OCI-LY3 (cell line): Measurements from ENCODE around the gene SOX13.

Source experiments
- EZH2phosphoT487 ChIP-seq: fragments of 200-600 bp; shearing (Covaris generic); IDR thresholded peaks from 2 replicates; pipeline ENCODE4 v1.6.1; 2018; ENCODE audit warnings: antibody characterized with exemption, mixed run types, low read depth
- TF ChIP-seq, protein P1 (sequence below): fragments of 200-600, 300-600 bp; sonication (generic); IDR thresholded peaks from 2 replicates; pipeline ENCODE4 v1.5.1; 2014; ENCODE audit warnings: antibody characterized with exemption, low read length, low read depth

DNA sequence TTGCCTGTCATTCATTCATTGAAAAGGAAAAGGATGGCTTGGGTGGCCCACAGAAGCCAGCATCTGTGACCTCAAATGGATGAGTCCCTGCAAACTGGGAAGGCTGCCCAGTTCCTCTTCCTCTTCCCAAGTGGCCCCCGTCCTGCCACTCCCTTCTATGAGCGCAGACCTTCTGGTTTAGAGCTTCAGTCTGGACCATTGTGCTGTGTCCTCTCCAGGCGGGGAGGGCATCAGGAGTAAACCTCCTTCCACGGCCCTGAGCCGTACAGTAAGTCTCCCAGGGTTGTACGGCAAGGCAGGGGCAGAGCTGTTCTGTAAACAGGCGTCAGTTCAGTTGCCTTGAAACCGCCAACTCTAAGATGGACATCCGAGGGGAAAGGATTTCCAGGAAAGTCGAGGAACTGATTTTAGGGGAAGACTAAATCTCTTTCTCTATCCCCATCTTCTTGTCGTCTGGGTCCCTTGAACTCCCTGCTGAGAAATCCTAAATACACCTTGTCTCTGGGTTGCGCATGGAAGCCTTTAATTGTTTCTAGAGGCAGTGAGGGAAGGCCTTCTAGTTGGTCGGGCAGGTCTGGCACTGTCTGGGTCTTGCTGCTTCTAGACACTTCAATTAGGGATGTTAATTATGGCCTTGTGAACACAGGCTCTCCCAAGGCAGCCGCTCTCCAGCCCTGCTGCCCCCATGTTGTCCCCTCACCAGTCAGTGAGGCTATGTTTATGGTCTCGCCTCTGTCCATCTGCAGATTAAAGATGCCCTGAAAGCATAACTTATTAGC is 22.1 kb downstream of the SOX13 start:
- TF ChIP-seq, protein P1, sequence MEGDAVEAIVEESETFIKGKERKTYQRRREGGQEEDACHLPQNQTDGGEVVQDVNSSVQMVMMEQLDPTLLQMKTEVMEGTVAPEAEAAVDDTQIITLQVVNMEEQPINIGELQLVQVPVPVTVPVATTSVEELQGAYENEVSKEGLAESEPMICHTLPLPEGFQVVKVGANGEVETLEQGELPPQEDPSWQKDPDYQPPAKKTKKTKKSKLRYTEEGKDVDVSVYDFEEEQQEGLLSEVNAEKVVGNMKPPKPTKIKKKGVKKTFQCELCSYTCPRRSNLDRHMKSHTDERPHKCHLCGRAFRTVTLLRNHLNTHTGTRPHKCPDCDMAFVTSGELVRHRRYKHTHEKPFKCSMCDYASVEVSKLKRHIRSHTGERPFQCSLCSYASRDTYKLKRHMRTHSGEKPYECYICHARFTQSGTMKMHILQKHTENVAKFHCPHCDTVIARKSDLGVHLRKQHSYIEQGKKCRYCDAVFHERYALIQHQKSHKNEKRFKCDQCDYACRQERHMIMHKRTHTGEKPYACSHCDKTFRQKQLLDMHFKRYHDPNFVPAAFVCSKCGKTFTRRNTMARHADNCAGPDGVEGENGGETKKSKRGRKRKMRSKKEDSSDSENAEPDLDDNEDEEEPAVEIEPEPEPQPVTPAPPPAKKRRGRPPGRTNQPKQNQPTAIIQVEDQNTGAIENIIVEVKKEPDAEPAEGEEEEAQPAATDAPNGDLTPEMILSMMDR: no peak
- TF ChIP-seq EZH2phosphoT487: no peak
